Stimulated activated CD4-positive, alpha-beta T cell treated with anti-CD3 and anti-CD28 coated beads, Interleukin-4, amount 100 ng/mL, for 4 hours (primary cell): ENCODE results near the gene SIAH1.
"Not testable (repeated sequence)": the region's sequence is repeated elsewhere in the genome, so short reads cannot be mapped to it uniquely, and the experiment has no call there.

Experiments used
- DNase-seq, 2 experiments: peaks; one replicate each; pipeline ENCODE4 v3.0.0-alpha.2; 2020

SIAH1 gene

GRCh38 chr16:48365025-48365600 is 20.1 kb downstream of the SIAH1 start:
- no peak for DNase-seq

DNA sequence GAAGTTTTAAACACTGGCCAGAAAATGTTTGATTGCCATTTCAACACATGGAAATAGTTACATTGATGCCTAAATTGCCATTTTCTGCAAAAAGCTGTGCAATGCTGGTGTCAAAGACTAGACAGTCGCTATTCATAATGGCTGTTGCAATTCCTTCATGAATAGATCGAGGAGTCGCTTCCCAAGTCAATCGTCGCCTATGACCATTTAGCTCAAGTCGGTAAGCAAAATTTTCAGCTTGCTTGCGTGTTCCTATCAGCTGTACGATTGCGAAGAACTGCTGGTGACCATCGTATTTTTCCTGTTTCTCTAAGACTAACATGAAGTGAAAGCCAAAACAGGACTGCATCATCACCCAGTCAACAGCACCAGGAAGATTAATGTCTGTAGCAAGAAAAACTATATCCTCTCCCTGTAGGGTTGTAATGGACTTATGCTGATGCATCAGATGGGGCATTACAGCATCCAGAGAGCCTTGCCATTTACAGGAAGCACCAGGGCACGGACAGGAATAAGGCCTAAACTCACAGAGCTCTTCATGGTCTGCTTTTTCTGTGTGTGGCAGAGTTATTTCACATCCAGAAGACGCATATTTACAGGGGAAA is 23.6 kb downstream of the SIAH1 start:
- no peak for DNase-seq

GRCh38 chr16:48361012-48361411 is 24.2 kb downstream of the SIAH1 start:
- DNase-seq = no peak

GRCh38 chr16:48359983-48360382 is 25.2 kb downstream of the SIAH1 start:
- no peak for DNase-seq

- no peak for DNase-seq
Observed at GRCh38 chr16:48358419-48358818, 26.8 kb downstream of the SIAH1 start.

DNA sequence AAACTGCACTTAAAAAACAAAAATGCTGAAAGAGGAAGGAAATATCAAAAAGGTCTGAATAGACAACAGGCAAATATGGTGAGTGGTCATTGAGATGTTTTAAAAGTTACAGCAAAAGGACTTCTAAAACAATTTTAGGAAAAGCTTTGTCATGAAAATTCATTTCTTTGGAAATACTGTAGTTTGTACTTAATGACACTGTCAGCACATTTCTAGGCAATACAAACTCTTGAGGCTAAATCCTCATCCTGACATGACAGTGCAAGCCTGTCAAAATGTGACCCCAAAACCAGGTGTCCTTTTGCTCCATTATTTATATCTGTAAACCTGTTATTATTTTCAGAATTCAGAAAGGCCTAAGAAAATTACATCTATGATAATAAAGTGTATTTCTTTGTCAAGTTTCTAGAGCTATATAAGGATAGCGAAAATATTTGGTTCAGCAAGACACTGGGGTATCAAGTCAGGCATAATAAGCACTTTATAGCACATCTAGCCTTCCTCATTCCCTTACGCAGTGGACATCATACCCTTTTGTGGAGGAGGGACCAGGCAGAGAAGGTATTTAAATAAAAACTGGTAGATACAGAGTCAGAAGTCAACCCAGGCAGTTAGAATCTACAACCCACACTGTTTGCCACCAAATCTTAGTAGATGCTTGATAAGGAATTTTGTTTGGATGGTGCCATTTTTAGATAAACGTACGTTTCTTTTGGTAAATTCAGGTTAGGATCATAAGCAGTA is 28.4 kb downstream of the SIAH1 start:
- no peak for DNase-seq

GRCh38 chr16:48354877-48355855 is 30.0 kb downstream of the SIAH1 start:
- DNase-seq = no peak

GRCh38 chr16:48354385-48354784 is 30.8 kb downstream of the SIAH1 start:
- DNase-seq = not testable (repeated sequence)

DNA sequence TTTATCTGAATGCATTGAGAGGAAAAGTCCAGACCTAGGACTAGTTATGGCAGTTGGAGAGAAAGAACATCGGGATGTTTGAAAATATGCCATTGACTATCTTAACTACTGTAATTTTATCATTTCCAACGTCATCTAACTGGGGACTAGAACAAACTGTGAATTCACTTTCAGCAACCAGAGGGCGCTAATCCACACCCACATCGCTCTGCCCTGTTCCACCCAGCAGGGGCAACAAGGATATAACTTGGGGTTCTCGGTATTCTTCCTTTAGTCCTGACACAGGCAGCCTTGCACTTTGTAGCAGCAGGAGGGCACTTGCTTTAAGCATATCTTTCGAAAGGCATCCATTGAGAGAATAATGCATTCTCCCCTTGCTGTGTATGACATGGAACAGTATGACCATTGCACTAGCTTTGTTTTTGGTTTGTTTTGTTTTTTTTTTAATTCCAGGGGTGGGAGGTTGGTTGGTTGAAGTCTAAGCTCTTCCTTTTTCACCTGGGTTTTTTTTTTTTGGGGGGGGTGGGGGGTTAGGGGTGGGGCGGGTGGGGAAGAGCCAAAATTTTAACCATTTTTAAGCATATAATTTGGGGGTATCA is 31.5 kb downstream of the SIAH1 start:
- peak; percentile 40 to 60 for DNase-seq

GRCh38 chr16:48352648-48353390 is 32.4 kb downstream of the SIAH1 start:
- DNase-seq = no peak

DNA sequence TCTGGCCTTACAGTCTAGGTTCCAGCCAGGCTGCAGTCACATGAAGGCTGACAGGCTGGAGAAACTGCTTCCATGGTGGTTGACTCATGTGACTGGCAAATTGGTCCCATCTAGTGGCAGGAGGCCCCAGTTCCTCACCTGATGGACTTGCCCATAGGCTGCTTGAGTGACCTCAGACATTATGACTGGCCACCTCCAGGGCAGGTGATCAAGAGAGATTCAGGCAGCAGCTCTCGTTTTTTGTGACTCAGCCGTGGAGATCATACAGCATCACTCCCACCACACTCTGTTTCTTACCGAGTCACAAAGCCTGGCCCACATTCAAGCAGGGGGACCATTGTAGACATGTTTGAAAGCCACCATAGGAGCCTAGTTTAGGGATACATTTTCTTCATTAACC is 34.5 kb downstream of the SIAH1 start:
- no peak for DNase-seq

DNA sequence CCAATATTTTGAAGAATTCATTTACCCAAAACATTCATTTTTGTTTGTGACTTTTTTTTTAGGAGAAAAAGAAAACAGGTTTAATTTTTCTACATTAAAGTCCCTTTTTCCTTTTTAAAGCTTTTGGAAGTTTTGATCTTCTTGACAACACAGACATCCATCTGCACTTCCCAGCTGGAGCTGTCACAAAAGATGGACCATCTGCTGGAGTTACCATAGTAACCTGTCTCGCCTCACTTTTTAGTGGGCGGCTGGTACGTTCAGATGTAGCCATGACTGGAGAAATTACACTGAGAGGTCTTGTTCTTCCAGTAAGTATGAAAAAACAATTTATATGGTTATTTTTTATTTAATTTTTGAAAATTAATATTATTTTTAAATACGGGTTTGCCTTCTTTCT is 37.2 kb downstream of the SIAH1 start:
- no peak for DNase-seq

DNA sequence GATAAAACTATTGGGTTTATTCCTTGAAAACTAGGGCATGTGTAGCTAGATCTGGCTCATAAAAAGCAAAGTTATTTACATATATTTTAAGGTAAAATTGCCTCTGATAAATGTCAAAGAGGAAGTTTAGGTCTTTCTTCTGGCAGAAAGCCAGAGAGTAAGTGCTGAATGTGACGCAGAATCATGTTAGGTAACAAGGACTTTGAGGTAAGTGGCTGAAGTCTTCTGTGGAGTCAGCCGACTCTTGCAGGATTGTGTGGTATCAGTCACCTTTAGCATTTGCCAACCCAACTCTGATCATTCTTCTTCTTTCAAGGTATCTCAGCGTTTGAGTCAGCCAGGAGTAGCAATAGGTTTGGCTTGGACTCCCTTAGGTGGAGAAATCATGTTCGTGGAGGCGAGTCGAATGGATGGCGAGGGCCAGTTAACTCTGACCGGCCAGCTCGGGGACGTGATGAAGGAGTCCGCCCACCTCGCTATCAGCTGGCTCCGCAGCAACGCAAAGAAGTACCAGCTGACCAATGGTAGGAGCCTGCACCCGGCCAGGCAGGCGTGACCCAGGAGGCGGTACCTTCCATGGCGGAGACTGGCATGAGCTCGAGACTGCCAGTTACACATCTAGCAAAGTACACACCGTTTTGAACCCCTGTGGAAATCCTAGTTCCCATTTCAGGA is 37.9 kb downstream of the SIAH1 start:
- no peak for DNase-seq

- DNase-seq = no peak
Observed at GRCh38 chr16:48342591-48342990, 42.6 kb downstream of the SIAH1 start.

GRCh38 chr16:48340054-48340453 is 45.2 kb downstream of the SIAH1 start:
- no peak for DNase-seq

GRCh38 chr16:48335961-48336360 is 49.3 kb downstream of the SIAH1 start:
- DNase-seq = no peak

GRCh38 chr16:48334325-48334724 is 50.9 kb downstream of the SIAH1 start:
- no peak for DNase-seq

DNA sequence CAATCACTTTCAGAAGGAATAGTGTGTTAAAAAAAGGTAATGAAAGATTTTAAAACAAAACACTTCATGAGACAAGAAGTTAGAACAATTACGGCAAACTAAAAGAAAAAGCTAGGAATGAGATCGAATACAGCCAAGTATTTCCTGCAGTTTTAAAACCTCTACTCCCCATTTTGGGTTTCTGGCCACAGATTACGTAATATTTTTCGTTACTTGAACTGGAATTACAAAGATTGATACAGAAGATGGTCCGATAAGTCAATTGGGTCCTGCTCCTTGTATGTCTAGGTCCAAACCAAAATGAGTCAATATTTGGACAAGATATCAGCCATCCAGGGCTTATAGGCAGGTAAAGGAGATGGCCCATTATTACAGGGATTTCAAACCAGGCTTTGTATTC is 52.2 kb downstream of the SIAH1 start:
- no peak for DNase-seq

DNA sequence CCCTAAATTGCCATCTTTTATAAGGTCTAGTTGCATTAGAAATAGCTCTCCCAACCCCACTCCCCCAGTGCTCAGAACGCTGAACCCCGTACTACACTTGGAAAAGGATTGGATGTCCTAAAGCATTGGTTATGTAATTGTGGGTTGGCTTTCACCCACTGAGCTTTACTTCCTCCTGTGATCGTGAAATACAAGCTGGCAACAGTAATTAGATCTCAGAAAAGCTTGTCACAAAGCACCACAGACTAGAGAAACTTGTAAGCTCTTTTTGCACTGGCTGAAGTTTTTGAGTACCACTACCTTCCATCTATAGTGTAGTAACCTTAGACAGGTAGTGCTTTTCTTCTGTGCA is 54.4 kb downstream of the SIAH1 start:
- no peak for DNase-seq

- no peak for DNase-seq
Observed at GRCh38 chr16:48330189-48330840, 54.9 kb downstream of the SIAH1 start.

GRCh38 chr16:48329138-48329537 is 56.1 kb downstream of the SIAH1 start:
- no peak for DNase-seq
